CD4-positive, CD25-positive, alpha-beta regulatory T cell (primary cell): ENCODE results near the gene SPAG16. TPM values are rescaled to one million over a fixed set of nuclear protein-coding genes. Genes with fewer than 3 reads are reported as not detected.

Experiments
- ATAC-seq, 2 donors: fragments of 150-1000 bp; cut with Tn5 transposase; one replicate each; pipeline ENCODE4 v1.10.0; 2021; ENCODE audit warnings: low read depth in 2 of 2, moderate number of reproducible peaks in 2 of 2, moderate library complexity in 1 of 2
- DNase-seq, 3 donors: peaks; one replicate each; pipeline versions ENCODE4 v3.0.0 to v3.0.0-alpha.2; 2012 to 2022; ENCODE audit warnings: mixed read lengths in 1 of 3
- H3K27ac ChIP-seq: one replicate; pipeline ENCODE4 v1.7.0; 2013; ENCODE audit warnings: mild to moderate bottlenecking, low read length; ENCODE audit not compliant: insufficient read depth, poor library complexity, severe bottlenecking
- H3K27me3 ChIP-seq: one replicate; pipeline ENCODE4 v1.7.0; 2013; ENCODE audit warnings: low read length; ENCODE audit not compliant: control insufficient read depth, insufficient read depth
- H3K36me3 ChIP-seq: one replicate; pipeline ENCODE4 v1.7.0; 2013; ENCODE audit warnings: mild to moderate bottlenecking, low read length, moderate library complexity; ENCODE audit not compliant: control insufficient read depth, insufficient read depth
- H3K4me1 ChIP-seq: 2 replicates; pipeline ENCODE4 v1.7.0; 2013; ENCODE audit warnings: mild to moderate bottlenecking, low read length; ENCODE audit not compliant: insufficient read depth, control insufficient read depth, poor library complexity, severe bottlenecking
- H3K4me3 ChIP-seq: one replicate; pipeline ENCODE4 v1.7.0; 2013; ENCODE audit warnings: low read depth, mild to moderate bottlenecking, low read length, moderate library complexity
- H3K9me3 ChIP-seq, 2 experiments: 1 replicate in 1 of 2; 2 replicates in 1 of 2; pipeline ENCODE4 v1.7.0; 2013; ENCODE audit warnings: low read length in 2 of 2, mild to moderate bottlenecking in 1 of 2, moderate library complexity in 1 of 2; ENCODE audit not compliant: control insufficient read depth in 2 of 2
- H3K27ac Mint-ChIP-seq, 3 donors: one replicate each; pipeline ENCODE4 v1.8.0; 2020 to 2022; ENCODE audit warnings: mild to moderate bottlenecking in 3 of 3, mixed read lengths in 3 of 3, moderate library complexity in 2 of 3
- H3K27me3 Mint-ChIP-seq: one replicate; pipeline ENCODE4 v1.8.0; 2022; ENCODE audit warnings: mild to moderate bottlenecking, mixed read lengths
- H3K36me3 Mint-ChIP-seq: one replicate; pipeline ENCODE4 v1.8.0; 2020; ENCODE audit warnings: mixed read lengths
- H3K4me1 Mint-ChIP-seq, 4 donors: one replicate each; pipeline ENCODE4 v1.8.0; 2020 to 2022; ENCODE audit warnings: mixed read lengths in 4 of 4, mild to moderate bottlenecking in 1 of 4
- H3K4me3 Mint-ChIP-seq, 4 donors: one replicate each; pipeline ENCODE4 v1.8.0; 2020 to 2022; ENCODE audit warnings: mild to moderate bottlenecking in 4 of 4, mixed read lengths in 4 of 4, moderate library complexity in 3 of 4
- H3K9me3 Mint-ChIP-seq, 7 donors: one replicate each; pipeline ENCODE4 v1.8.0; 2020 to 2022; ENCODE audit warnings: mixed read lengths in 7 of 7, mild to moderate bottlenecking in 3 of 7, moderate library complexity in 2 of 7
- polyA plus RNA-seq, 4 donors: library from polyadenylated mRNA; unstranded; fragments of 300-500 nt; fragmentation: Illumina TruSeq; gene quantifications; one replicate each; pipeline ENCODE4 v1.2.3, GENCODE V29; 2021
- total RNA-seq: library from RNA; stranded (reverse); gene quantifications from one replicate; pipeline ENCODE4 v1.2.3, GENCODE V29; 2022

SPAG16 gene
- total and polyA plus RNA-seq, 5 donors from 2014 or later = 7.7 to 21.1 (median 19.4) TPM

DNA sequence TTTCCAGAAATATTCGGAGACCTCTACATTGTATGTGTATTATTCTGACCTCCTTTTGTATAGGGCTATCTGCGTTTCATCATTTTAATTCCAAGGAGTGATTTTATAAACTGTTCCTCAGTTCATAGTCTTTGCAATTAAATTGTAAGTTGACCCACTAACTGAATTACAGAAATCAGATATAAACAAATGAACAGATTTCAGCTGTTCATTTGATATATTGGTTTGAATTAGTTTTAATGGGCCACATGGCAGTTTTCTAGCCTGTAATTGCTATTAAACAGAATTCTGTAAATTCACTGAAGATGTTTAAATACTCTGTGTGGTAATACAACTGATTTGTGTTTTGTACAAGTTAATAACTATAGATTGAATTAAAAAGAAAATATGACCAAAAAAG, 780.2 kb downstream of the SPAG16 start:
- H3K27me3 ChIP-seq = no peaks in the 10 kb centered on the region
- Mint-ChIP-seq H3K9me3 (peaks cover 0 to 9% (median 0%) of the 10 kb centered on the region in 7 donors), H3K36me3 (no peaks in the 10 kb centered on the region), H3K4me3 (no peak overlapping the region), H3K27me3 (no peaks in the 10 kb centered on the region), H3K4me1 (no peaks in the 10 kb centered on the region), H3K27ac (no peak overlapping the region)
- no peak overlapping the region for H3K4me3 ChIP-seq
- DNase-seq (no peak), ATAC-seq (no peak)
- no peaks in the 10 kb centered on the region for H3K4me1 ChIP-seq
- no peaks in the 10 kb centered on the region for H3K36me3 ChIP-seq
- no peak overlapping the region for H3K27ac ChIP-seq
- no peaks in the 10 kb centered on the region for H3K9me3 ChIP-seq

DNA sequence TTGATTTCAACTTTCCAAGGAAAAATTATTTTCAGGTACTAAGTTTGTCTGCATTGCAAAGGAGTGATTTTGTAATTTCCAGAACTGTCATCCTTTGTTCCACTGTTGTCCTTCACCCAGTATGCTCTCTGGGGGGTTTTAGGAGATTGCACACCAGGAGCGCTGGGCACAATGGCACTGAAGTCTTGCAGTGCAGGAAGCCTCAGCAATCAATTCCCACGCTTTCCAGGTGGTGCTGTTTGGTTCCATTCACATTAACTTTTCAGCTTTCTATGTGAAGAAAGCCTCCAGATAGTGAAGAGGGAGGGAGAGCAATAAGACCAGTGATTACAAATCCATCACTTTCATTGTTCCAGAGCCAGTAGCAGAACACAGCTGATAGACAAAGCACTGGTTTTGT, 782.6 kb downstream of the SPAG16 start:
- no peak for ATAC-seq
- Mint-ChIP-seq H3K27me3 (no peaks in the 10 kb centered on the region), H3K36me3 (no peaks in the 10 kb centered on the region), H3K27ac (no peak overlapping the region), H3K4me1 (no peaks in the 10 kb centered on the region), H3K9me3 (peaks cover 0 to 9% (median 0%) of the 10 kb centered on the region in 7 donors), H3K4me3 (no peak overlapping the region)
- Histone ChIP-seq H3K4me3 (no peak overlapping the region), H3K27me3 (no peaks in the 10 kb centered on the region), H3K27ac (no peak overlapping the region), H3K36me3 (no peaks in the 10 kb centered on the region), H3K9me3 (no peaks in the 10 kb centered on the region), H3K4me1 (no peaks in the 10 kb centered on the region)
- no peak for DNase-seq

DNA sequence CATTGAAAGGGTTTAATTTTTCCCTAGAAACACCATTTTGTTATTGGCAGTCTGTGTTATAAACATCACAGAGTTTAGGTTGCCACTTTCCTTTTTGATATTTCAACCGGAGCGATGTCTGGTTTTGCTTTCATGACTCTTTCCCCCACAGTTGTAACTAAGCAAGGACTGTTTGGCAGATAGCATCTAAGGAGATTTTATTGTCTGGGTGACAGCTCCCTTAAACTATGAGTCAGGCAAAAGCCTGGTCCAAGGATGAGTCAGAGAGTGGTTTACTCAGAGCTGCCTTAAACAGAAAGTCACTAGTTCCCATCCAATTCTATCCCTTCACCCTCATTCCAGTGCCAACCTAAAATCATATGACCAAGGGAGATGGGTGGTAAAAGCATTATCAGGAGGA, 785.0 kb downstream of the SPAG16 start:
- no peak overlapping the region for H3K27ac ChIP-seq

DNA sequence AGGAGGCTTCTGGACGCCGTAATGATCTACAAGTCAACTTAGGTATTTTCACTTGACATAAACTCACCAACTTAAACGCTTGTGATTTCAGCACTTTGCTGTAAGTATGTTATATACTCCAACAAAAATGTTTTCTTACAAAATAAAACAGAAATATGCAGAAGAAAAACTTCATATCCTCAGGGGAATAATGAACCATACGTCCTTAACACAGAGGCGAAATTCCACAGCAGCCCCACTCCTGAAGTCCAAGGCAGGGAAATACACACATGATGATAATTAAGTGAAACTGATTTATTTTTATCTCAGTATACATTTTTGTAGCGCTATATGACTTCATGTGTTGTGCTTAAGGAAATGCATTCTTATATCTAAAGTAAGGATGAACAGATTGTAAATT, 791.2 kb downstream of the SPAG16 start:
- H3K27ac ChIP-seq = no peak overlapping the region
- no peaks in the 10 kb centered on the region for H3K27me3 ChIP-seq
- no peaks in the 10 kb centered on the region for H3K4me1 Mint-ChIP-seq
- H3K36me3 ChIP-seq = no peaks in the 10 kb centered on the region
- no peak for DNase-seq
- H3K27me3 Mint-ChIP-seq = peaks cover 4% of the 10 kb centered on the region
- H3K4me3 Mint-ChIP-seq = no peak overlapping the region
- H3K9me3 Mint-ChIP-seq = no peaks in the 10 kb centered on the region
- H3K4me1 ChIP-seq = no peaks in the 10 kb centered on the region
- no peaks in the 10 kb centered on the region for H3K9me3 ChIP-seq
- no peak overlapping the region for H3K27ac Mint-ChIP-seq
- H3K36me3 Mint-ChIP-seq = no peaks in the 10 kb centered on the region
- ATAC-seq = no peak
- no peak overlapping the region for H3K4me3 ChIP-seq

More for the DNA sequence above, 785.0 kb downstream of the SPAG16 start:
- H3K4me1 ChIP-seq = no peaks in the 10 kb centered on the region
- H3K9me3 Mint-ChIP-seq = peaks cover 0 to 5% (median 0%) of the 10 kb centered on the region in 7 donors
- DNase-seq (no peak), ATAC-seq (no peak)
- no peak overlapping the region for H3K4me3 ChIP-seq
- no peaks in the 10 kb centered on the region for H3K36me3 ChIP-seq
- H3K27me3 ChIP-seq = no peaks in the 10 kb centered on the region
- H3K27ac Mint-ChIP-seq = no peak overlapping the region
- H3K4me3 Mint-ChIP-seq = no peak overlapping the region
- no peaks in the 10 kb centered on the region for H3K4me1 Mint-ChIP-seq
- H3K27me3 Mint-ChIP-seq = no peaks in the 10 kb centered on the region
- H3K36me3 Mint-ChIP-seq = no peaks in the 10 kb centered on the region
- no peaks in the 10 kb centered on the region for H3K9me3 ChIP-seq

DNA sequence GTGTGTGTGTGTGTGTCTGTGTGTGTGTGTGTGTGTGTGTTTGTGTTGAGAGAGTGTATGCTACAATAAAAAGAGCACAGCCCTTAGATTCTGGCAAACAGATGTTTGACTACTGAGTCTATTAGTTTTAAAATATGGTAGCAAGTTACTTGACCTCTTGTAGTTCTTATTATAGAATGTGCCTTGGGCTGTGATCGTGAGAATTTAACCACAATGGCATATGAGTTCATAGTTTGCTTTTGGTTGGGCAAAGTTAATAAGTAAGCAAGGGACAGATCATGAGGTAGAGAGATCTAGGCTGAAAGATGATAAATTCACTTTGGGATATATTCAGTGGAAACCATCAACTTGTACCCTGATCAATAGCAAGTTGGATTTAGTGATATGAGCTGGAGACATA, 792.3 kb downstream of the SPAG16 start:
- no peak overlapping the region for H3K27ac Mint-ChIP-seq

DNA sequence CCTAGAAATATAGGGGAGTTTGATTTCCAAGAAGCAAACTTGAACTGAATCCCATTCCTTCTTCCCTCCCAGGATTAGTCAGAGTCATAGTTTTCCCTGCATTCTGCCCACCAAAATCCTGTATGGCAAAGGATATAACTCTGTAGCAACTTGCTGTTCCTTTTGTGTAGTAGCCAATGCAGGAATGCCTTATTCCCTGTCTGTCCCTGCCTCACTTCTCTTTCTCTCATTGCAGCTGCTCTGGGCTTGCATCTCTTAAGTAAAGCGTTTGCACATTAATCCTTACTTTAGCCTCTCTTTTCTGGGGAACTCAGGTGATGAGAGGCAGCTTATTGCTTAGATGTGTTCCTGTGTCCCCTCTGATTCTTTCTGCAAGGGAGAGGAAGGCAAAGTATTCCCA, 793.5 kb downstream of the SPAG16 start:
- H3K27ac Mint-ChIP-seq = no peak overlapping the region
- H3K4me1 Mint-ChIP-seq = no peaks in the 10 kb centered on the region

More for the DNA sequence above, 792.3 kb downstream of the SPAG16 start:
- Mint-ChIP-seq H3K4me1 (no peaks in the 10 kb centered on the region), H3K36me3 (no peaks in the 10 kb centered on the region), H3K4me3 (no peak overlapping the region), H3K9me3 (no peaks in the 10 kb centered on the region), H3K27me3 (peaks cover 4% of the 10 kb centered on the region)
- Histone ChIP-seq H3K9me3 (no peaks in the 10 kb centered on the region), H3K27me3 (no peaks in the 10 kb centered on the region), H3K27ac (no peak overlapping the region), H3K4me1 (no peaks in the 10 kb centered on the region), H3K36me3 (no peaks in the 10 kb centered on the region), H3K4me3 (no peak overlapping the region)
- DNase-seq = no peak
- ATAC-seq = no peak

DNA sequence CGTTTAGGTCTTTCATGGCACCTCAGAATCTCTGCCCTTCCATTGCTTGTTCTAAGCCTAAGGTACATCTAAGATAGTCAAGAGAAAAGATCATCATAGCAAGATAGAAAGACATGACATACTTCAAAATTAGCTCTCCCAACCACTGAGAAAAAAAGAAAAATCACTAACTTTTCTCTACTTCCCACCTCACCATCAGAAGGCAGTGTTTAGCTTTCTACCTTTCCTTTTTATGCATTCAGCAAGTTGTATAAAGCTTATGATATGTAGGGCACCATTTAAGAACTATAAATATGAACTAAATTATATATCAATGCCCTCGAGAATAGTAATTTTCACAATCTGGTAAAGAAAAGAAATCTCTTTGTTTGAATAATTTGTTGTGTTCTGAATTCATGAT, 794.8 kb downstream of the SPAG16 start:
- Histone ChIP-seq H3K27ac (no peak overlapping the region), H3K4me3 (no peak overlapping the region), H3K9me3 (no peaks in the 10 kb centered on the region), H3K36me3 (no peaks in the 10 kb centered on the region), H3K4me1 (no peaks in the 10 kb centered on the region), H3K27me3 (no peaks in the 10 kb centered on the region)
- Mint-ChIP-seq H3K4me3 (no peak overlapping the region), H3K27ac (peak overlapping the region in 1 of 3 donors; percentile 20), H3K27me3 (peaks cover 4% of the 10 kb centered on the region), H3K4me1 (no peaks in the 10 kb centered on the region), H3K9me3 (no peaks in the 10 kb centered on the region), H3K36me3 (no peaks in the 10 kb centered on the region)
- ATAC-seq (no peak), DNase-seq (no peak)

More for the DNA sequence above, 793.5 kb downstream of the SPAG16 start:
- Mint-ChIP-seq H3K36me3 (no peaks in the 10 kb centered on the region), H3K27me3 (peaks cover 4% of the 10 kb centered on the region), H3K9me3 (no peaks in the 10 kb centered on the region), H3K4me3 (no peak overlapping the region)
- Histone ChIP-seq H3K4me1 (no peaks in the 10 kb centered on the region), H3K9me3 (no peaks in the 10 kb centered on the region), H3K4me3 (no peak overlapping the region), H3K27ac (no peak overlapping the region), H3K36me3 (no peaks in the 10 kb centered on the region), H3K27me3 (no peaks in the 10 kb centered on the region)
- ATAC-seq (no peak), DNase-seq (no peak)

DNA sequence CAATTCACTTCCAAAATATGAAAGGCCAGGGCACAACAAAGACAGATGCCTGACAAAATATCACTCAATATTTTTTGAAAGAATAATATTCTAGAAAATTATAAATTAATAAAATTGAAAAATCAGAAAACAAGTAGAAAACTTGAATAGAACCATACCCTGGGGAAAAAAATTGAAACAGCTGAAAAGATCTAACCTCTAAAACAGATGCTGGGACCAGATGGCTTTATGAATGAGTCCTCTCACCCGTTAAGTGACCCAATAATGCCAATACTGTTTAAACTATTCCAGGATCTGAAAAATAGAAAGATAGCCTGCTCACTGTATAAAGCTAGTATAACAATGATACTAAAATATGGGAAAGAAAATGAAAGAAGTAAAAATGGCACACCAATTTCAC, 804.3 kb downstream of the SPAG16 start:
- H3K36me3 Mint-ChIP-seq = no peaks in the 10 kb centered on the region
- H3K4me3 Mint-ChIP-seq = no peak overlapping the region
- no peaks in the 10 kb centered on the region for H3K4me1 Mint-ChIP-seq
- no peaks in the 10 kb centered on the region for H3K4me1 ChIP-seq
- no peak overlapping the region for H3K27ac Mint-ChIP-seq
- no peaks in the 10 kb centered on the region for H3K36me3 ChIP-seq
- no peak overlapping the region for H3K4me3 ChIP-seq
- no peak for ATAC-seq
- H3K27ac ChIP-seq = no peak overlapping the region
- peaks cover 0 to 1% (median 0%) of the 10 kb centered on the region in 7 donors for H3K9me3 Mint-ChIP-seq
- H3K9me3 ChIP-seq = no peaks in the 10 kb centered on the region
- DNase-seq = no peak
- no peaks in the 10 kb centered on the region for H3K27me3 ChIP-seq
- peaks cover 4% of the 10 kb centered on the region for H3K27me3 Mint-ChIP-seq
